Thyroid gland (tissue), 4 donors: ENCODE data around the gene OXSR1. TPM values are rescaled to one million over a fixed set of nuclear protein-coding genes. Genes with fewer than 3 reads are reported as not detected.

Experiments used
- DNase-seq, 2 donors: peaks; one replicate each; pipeline ENCODE4 v3.0.0-alpha.2; 2019
- H3K27ac ChIP-seq, 3 donors: fragments of 200-600 bp; sonication (generic); 1 replicate in 2 of 3; 2 replicates in 1 of 3; pipeline ENCODE4 v1.5.1; 2016 to 2019; ENCODE audit warnings: mild to moderate bottlenecking in 1 of 3, moderate library complexity in 1 of 3
- H3K27me3 ChIP-seq: fragments of 200-600 bp; sonication (generic); one replicate; pipeline ENCODE4 v1.5.1; 2019
- H3K36me3 ChIP-seq, 2 donors: fragments of 200-600 bp; sonication (generic); one replicate each; pipeline ENCODE4 v1.5.1; 2016 to 2019
- H3K4me1 ChIP-seq, 2 donors: fragments of 200-600 bp; sonication (generic); one replicate each; pipeline ENCODE4 v1.5.1; 2017 to 2019
- H3K4me3 ChIP-seq, 3 donors: fragments of 200-600 bp; sonication (generic); replicated peaks in 1 of 3; 1 replicate in 2 of 3; 2 replicates in 1 of 3; pipeline ENCODE4 v1.5.1; 2016; ENCODE audit warnings: mild to moderate bottlenecking in 1 of 3
- H3K9me3 ChIP-seq: fragments of 200-600 bp; sonication (generic); one replicate; pipeline ENCODE4 v1.5.1; 2017
- POLR2A ChIP-seq, 2 donors: fragments of 450-650 bp; IDR thresholded peaks; one replicate each; pipeline ENCODE4 v1.6.1; 2017; ENCODE audit warnings: antibody characterized with exemption in 2 of 2, mild to moderate bottlenecking in 2 of 2, moderate library complexity in 1 of 2
- WGBS, 2 donors: methylation state at CpG; one replicate each; pipeline ENCODE4 v1.1.5; 2017; 5-methylcytosine and 5-hydroxymethylcytosine counted together
- intact Hi-C: fragments of 100-400 bp; cut with DNase I; formaldehyde crosslinking; loops from one replicate; pipeline ENCODE4 v1.15.1; 2023
- total RNA-seq, 4 donors: library from RNA; depleted of rRNA; stranded (reverse); fragments of >200 nt; gene quantifications; one replicate each; pipeline ENCODE4 v1.2.3, GENCODE V29; 2016
- TF ChIP-seq, protein P1 (sequence below), 6 experiments: fragments of 200-600 bp in 3 of 6; fragments of 450-650 bp in 3 of 6; sonication (generic) in 3 of 6; IDR thresholded peaks; one replicate each; pipeline ENCODE4 v1.5.1; 2016 to 2019; ENCODE audit warnings: antibody characterized with exemption in 6 of 6, mild to moderate bottlenecking in 2 of 6, inconsistent platforms in 1 of 6, moderate library complexity in 1 of 6

The OXSR1 gene
- total RNA-seq, 4 donors from 2014 or later = 32.0 to 40.5 (median 37.9) TPM

- Histone ChIP-seq H3K4me3 (no peak overlapping the region), H3K4me1 (no peaks in the 10 kb centered on the region), H3K27me3 (no peaks in the 10 kb centered on the region), H3K27ac (no peak overlapping the region), H3K9me3 (no peaks in the 10 kb centered on the region), H3K36me3 (no peaks in the 10 kb centered on the region)
- no peak for DNase-seq
- TF ChIP-seq, protein P1, sequence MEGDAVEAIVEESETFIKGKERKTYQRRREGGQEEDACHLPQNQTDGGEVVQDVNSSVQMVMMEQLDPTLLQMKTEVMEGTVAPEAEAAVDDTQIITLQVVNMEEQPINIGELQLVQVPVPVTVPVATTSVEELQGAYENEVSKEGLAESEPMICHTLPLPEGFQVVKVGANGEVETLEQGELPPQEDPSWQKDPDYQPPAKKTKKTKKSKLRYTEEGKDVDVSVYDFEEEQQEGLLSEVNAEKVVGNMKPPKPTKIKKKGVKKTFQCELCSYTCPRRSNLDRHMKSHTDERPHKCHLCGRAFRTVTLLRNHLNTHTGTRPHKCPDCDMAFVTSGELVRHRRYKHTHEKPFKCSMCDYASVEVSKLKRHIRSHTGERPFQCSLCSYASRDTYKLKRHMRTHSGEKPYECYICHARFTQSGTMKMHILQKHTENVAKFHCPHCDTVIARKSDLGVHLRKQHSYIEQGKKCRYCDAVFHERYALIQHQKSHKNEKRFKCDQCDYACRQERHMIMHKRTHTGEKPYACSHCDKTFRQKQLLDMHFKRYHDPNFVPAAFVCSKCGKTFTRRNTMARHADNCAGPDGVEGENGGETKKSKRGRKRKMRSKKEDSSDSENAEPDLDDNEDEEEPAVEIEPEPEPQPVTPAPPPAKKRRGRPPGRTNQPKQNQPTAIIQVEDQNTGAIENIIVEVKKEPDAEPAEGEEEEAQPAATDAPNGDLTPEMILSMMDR (IDR thresholded peaks at IDR 0.05) = no peak
- no peak for TF ChIP-seq POLR2A (IDR thresholded peaks at IDR 0.05)
- WGBS, 2 donors = 85 to 89% methylated on average over 1 of the region's 1 CpG
- intact Hi-C loops = no loop called here
These were observed 99.4 kb downstream of the OXSR1 start for GRCh38 chr3:38264779-38265178.

GRCh38 chr3:38265604-38266307, 100.4 kb downstream of the OXSR1 start, which contains the start of gene SLC22A13:
Gene SLC22A13 (plus strand): TSS chr3:38265812. CDS start chr3:38265861, 49 bp downstream.
- WGBS, 2 donors = 94 to 96% methylated on average over 9 of the region's 9 CpGs

DNA sequence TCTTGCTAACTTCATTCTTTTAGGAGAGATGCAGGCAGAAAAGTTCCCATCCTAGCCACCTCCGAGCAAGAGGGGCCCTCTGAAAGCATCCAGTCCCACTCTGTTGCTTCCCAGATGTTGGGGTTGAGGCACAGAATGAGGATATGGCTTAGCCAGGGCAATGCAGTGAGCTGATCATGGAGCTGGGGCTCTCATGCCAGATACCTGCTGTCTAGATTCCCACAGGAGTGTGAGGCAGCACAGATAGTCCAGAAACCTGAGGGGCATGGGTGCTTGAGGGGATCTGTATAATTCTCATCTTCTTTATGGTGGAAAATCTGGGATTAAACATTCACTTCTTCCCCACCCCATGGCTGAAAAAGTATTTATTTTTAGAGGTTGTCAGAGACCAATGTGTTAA, 101.5 kb downstream of the OXSR1 start:
- no peaks in the 10 kb centered on the region for H3K27me3 ChIP-seq
- H3K27ac ChIP-seq = no peak overlapping the region
- no peak for TF ChIP-seq POLR2A (IDR thresholded peaks at IDR 0.05)
- TF ChIP-seq, protein P1 (IDR thresholded peaks at IDR 0.05) = no peak
- DNase-seq = no peak
- no peaks in the 10 kb centered on the region for H3K4me1 ChIP-seq
- intact Hi-C loops = no loop called here
- H3K9me3 ChIP-seq = no peaks in the 10 kb centered on the region
- no peaks in the 10 kb centered on the region for H3K36me3 ChIP-seq
- WGBS, 2 donors = 93 to 94% methylated on average over 1 of the region's 1 CpG
- H3K4me3 ChIP-seq = no peak overlapping the region

More at GRCh38 chr3:38265604-38266307, 100.4 kb downstream of the OXSR1 start, which contains the start of gene SLC22A13:
- no peak for TF ChIP-seq POLR2A (IDR thresholded peaks at IDR 0.05)
- TF ChIP-seq, protein P1 (IDR thresholded peaks at IDR 0.05) = no peak
- H3K9me3 ChIP-seq = no peaks in the 10 kb centered on the region
- no peak for DNase-seq
- intact Hi-C loops = no loop called here
- H3K4me1 ChIP-seq = no peaks in the 10 kb centered on the region
- no peaks in the 10 kb centered on the region for H3K36me3 ChIP-seq
- no peak within 1 kb of the TSS for H3K4me3 ChIP-seq
- H3K27ac ChIP-seq = no peak within 1 kb of the TSS
- H3K27me3 ChIP-seq = no peaks in the 10 kb centered on the region

DNA sequence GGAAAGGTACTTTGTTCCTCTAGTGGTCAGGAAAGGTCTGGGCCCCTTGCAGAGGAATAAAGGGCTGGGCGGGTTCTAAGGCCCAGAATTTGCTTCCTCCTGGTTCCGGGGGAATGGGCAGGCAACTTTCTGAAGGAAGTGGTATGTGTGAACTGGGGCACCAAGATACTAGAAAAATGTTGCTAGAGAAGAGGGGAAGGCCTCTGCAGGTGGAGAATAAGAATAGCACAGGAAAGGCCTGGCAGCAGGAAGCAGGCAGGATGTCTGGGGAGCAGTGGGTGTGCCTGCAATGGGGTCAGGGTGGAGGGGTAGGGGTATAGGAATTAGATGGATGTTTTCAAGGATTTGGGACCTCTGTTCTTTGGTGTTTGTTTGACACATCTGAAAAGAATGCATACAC, 102.3 kb downstream of the OXSR1 start:
- no peak for DNase-seq
- H3K36me3 ChIP-seq = no peaks in the 10 kb centered on the region
- TF ChIP-seq, protein P1 (IDR thresholded peaks at IDR 0.05) = no peak
- TF ChIP-seq POLR2A (IDR thresholded peaks at IDR 0.05) = no peak
- intact Hi-C loops = no loop called here
- no peaks in the 10 kb centered on the region for H3K9me3 ChIP-seq
- H3K27ac ChIP-seq = no peak overlapping the region
- no peaks in the 10 kb centered on the region for H3K4me1 ChIP-seq
- WGBS, 2 donors = 69 to 83% methylated on average over 2 of the region's 2 CpGs
- H3K27me3 ChIP-seq = no peaks in the 10 kb centered on the region
- no peak overlapping the region for H3K4me3 ChIP-seq

- Histone ChIP-seq H3K4me3 (no peak overlapping the region), H3K27ac (no peak overlapping the region), H3K9me3 (no peaks in the 10 kb centered on the region), H3K27me3 (no peaks in the 10 kb centered on the region), H3K4me1 (no peaks in the 10 kb centered on the region), H3K36me3 (no peaks in the 10 kb centered on the region)
- DNase-seq = no peak
- intact Hi-C loops = no loop called here
- TF ChIP-seq, protein P1 (IDR thresholded peaks at IDR 0.05) = no peak
- TF ChIP-seq POLR2A (IDR thresholded peaks at IDR 0.05) = no peak
- WGBS, 2 donors = 77 to 79% methylated on average over 5 of the region's 5 CpGs
These were observed 102.8 kb downstream of the OXSR1 start for GRCh38 chr3:38268087-38268486.
